GM21737 (cell line): Measurements from ENCODE around the gene INHBE.
"Not testable (repeated sequence)": the region's sequence is repeated elsewhere in the genome, so short reads cannot be mapped to it uniquely, and the experiment has no call there.

Source experiments
- ATAC-seq: cut with Tn5 transposase; IDR thresholded peaks from one replicate; pipeline ENCODE4 v1.9.1; 2021; ENCODE audit warnings: mild to moderate bottlenecking, moderate library complexity; ENCODE audit not compliant: unreplicated experiment

INHBE gene

GRCh38 chr12:57495051-57495701 lies 40.1 kb downstream of the INHBE start:
- ATAC-seq, result not testable (repeated sequence)

- ATAC-seq, result no peak
Observed at GRCh38 chr12:57496822-57497221, 41.7 kb downstream of the INHBE start.

GRCh38 chr12:57497223-57498131 lies 42.4 kb downstream of the INHBE start:
- no peak for ATAC-seq

GRCh38 chr12:57498132-57498502 lies 43.0 kb downstream of the INHBE start:
- no peak for ATAC-seq

- ATAC-seq, result no peak
Observed at GRCh38 chr12:57498571-57498970, 43.5 kb downstream of the INHBE start.

GRCh38 chr12:57500213-57500612 lies 45.1 kb downstream of the INHBE start:
- no peak for ATAC-seq

GRCh38 chr12:57502311-57502969 lies 47.3 kb downstream of the INHBE start:
- ATAC-seq, result not testable (repeated sequence)

- not testable (repeated sequence) for ATAC-seq
Observed at GRCh38 chr12:57506541-57506940, 51.4 kb downstream of the INHBE start.
